ENCODE measurements around the gene CCNY. TPM values are rescaled to one million over a fixed set of nuclear protein-coding genes. Genes with fewer than 3 reads are reported as not detected.

CCNY gene
- total and polyA plus RNA-seq, 2 of the 4 experiments (the other 2 are of a cell fraction), result 38.0 to 131 TPM

DNA sequence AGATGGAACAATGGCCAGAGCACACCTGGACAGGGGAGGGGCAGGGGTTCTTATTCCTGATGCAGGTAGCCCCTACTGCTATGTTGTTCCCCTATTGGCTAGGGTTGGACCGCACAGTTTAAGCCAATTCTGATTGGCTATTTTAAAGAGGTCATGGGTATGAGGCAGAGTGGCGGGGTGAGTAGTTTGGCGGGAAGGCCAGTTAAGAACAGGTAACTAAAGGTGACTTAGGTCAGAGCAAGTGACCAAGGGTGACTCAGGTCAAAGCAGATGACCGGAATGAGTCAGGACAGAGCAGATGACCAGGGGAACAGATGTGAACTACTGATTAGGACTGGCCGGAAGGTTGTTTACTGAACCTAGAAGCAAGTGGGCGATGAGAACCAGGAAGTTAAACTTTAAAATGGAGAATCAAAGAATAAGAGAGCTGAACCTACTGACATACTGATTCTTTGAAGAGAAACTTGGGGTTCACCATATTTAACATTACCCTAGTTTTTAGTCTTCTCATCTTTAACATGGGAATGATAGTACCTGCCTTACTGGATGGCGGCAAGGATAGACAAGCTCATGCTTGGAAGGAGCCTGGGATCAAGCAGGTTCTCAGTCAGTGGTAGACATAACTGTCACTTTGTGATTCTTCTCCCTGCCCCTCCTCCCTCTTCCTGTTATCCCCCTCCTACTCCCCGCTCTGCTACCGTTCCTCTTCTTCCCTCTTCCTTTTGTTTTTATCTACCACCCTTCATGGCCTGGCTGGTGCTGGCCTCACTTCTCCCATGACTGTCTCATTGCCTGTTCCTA lies 55.0 kb downstream of the CCNY start:
- Histone ChIP-seq H2AK5ac (ENCODE audit: low read depth, low read length) (no peak overlapping the region), H2BK120ac (ENCODE audit: low read depth, low read length) (no peak overlapping the region), H3K9me1 (ENCODE audit: insufficient read depth, low read length) (peaks cover 27% of the 10 kb centered on the region), H3K4ac (ENCODE audit: low read depth, low read length) (no peak overlapping the region), H3K27ac (ENCODE audit: insufficient read depth, low read length) (no peak overlapping the region), H2BK15ac (ENCODE audit: low read depth, low read length) (no peak overlapping the region), H3K23ac (ENCODE audit: low read depth, low read length) (no peak overlapping the region), H2BK5ac (ENCODE audit: low read depth, low read length, poor library complexity, severe bottlenecking) (no peak overlapping the region), H2BK20ac (ENCODE audit: low read depth, low read length) (no peak overlapping the region), H3K4me2 (ENCODE audit: low read depth, low read length) (no peak overlapping the region), H4K8ac (ENCODE audit: low read depth in 2 of 2, low read length in 2 of 2) (no peak overlapping the region), H3K56ac (ENCODE audit: extremely low read depth, insufficient read depth, low read length) (no peak overlapping the region), H3K4me1 (ENCODE audit: control insufficient read depth, insufficient read depth, low read length) (peaks cover 13% of the 10 kb centered on the region), H3K4me3 (ENCODE audit: insufficient read depth, low read depth, low read length) (no peak overlapping the region), H3K14ac (replicated peaks; ENCODE audit: low read depth, low read length) (no peak overlapping the region), H3K36me3 (ENCODE audit: control insufficient read depth, insufficient read depth, low read length) (no peaks in the 10 kb centered on the region), H4K91ac (ENCODE audit: insufficient read depth, low read depth, low read length) (no peak overlapping the region), H3K79me1 (ENCODE audit: low read depth in 1 of 2, low read length in 2 of 2) (peaks cover 49 to 92% of the 10 kb centered on the region in 2 experiments), H2AK9ac (replicated peaks; ENCODE audit: low read depth, low read length, poor library complexity) (no peak overlapping the region), H2AFZ (replicated peaks; ENCODE audit: low read length, poor library complexity) (no peak overlapping the region), H3K9ac (ENCODE audit: low read depth, low read length) (no peak overlapping the region), H3K18ac (ENCODE audit: low read depth, low read length) (no peak overlapping the region), H3K9me3 (ENCODE audit: control insufficient read depth, insufficient read depth, low read length) (peaks cover 9% of the 10 kb centered on the region), H4K5ac (ENCODE audit: low read depth, low read length) (no peak overlapping the region), H4K20me1 (ENCODE audit: insufficient read depth, low read length) (peaks cover 78% of the 10 kb centered on the region), H3K27me3 (ENCODE audit: control insufficient read depth, insufficient read depth, low read length) (no peaks in the 10 kb centered on the region)
- dilution Hi-C loops (cut with HindIII; ENCODE audit: low sequenced_read_pairs, unreplicated experiment), result no loop called here
- in situ Hi-C loops (cut with MboI; ENCODE audit: low sequenced_read_pairs), result no loop called here
- BruUV-seq (replicated peaks), result no TSS peak
- ChIA-PET POLR2A (ENCODE audit: unreplicated experiment) (no interaction called here), CTCF (no interaction called here)
- 82% methylated on average over 4 of the region's 9 CpGs; no CpG with 5 or more reads in 1 of the 2 experiments for WGBS, 2 experiments (ENCODE audit: extremely low coverage in 2 of 2, insufficient read length in 1 of 2)
- TF ChIP-seq CEBPB (IDR thresholded peaks at IDR 0.05; ENCODE audit: low read depth, low read length) (no peak), ELK1 (IDR thresholded peaks at IDR 0.05; ENCODE audit: borderline replicate concordance, low read depth, low read length) (no peak), MXI1 (IDR thresholded peaks at IDR 0.05; ENCODE audit: borderline replicate concordance, low read depth, low read length) (no peak), POLR2A (IDR thresholded peaks at IDR 0.05; ENCODE audit: low read depth, low read length) (no peak), SMC3 (IDR thresholded peaks at IDR 0.05; ENCODE audit: low read depth, low read length) (no peak), RFX5 (IDR thresholded peaks at IDR 0.05; ENCODE audit: low read depth, low read length) (no peak), RAD21 (IDR thresholded peaks at IDR 0.05; ENCODE audit: low read length) (no peak), MAFK (IDR thresholded peaks at IDR 0.05; ENCODE audit: low read depth, low read length) (no peak)
- TF ChIP-seq, protein P1, sequence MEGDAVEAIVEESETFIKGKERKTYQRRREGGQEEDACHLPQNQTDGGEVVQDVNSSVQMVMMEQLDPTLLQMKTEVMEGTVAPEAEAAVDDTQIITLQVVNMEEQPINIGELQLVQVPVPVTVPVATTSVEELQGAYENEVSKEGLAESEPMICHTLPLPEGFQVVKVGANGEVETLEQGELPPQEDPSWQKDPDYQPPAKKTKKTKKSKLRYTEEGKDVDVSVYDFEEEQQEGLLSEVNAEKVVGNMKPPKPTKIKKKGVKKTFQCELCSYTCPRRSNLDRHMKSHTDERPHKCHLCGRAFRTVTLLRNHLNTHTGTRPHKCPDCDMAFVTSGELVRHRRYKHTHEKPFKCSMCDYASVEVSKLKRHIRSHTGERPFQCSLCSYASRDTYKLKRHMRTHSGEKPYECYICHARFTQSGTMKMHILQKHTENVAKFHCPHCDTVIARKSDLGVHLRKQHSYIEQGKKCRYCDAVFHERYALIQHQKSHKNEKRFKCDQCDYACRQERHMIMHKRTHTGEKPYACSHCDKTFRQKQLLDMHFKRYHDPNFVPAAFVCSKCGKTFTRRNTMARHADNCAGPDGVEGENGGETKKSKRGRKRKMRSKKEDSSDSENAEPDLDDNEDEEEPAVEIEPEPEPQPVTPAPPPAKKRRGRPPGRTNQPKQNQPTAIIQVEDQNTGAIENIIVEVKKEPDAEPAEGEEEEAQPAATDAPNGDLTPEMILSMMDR (conservative IDR thresholded peaks at IDR 0.05; ENCODE audit: low read depth, low read length), result no peak
- DNase-seq (no peak), ATAC-seq (ENCODE audit: low read depth) (no peak)
- intact Hi-C loops (cut with micrococcal nuclease), result no loop called here
